GM12801 (cell line): ENCODE measurements around the gene TOX3.

ENCODE experiments used
- CTCF ChIP-seq: IDR thresholded peaks from one replicate; pipeline ENCODE4 v1.5.1; 2011; ENCODE audit warnings: control low read depth; ENCODE audit not compliant: insufficient read length; ENCODE audit errors: extremely low read depth

TOX3 gene

GRCh38 chr16:52496051-52496876, 50.7 kb downstream of the TOX3 start:
- TF ChIP-seq CTCF = no peak

GRCh38 chr16:52494621-52495020, 52.3 kb downstream of the TOX3 start:
- no peak for TF ChIP-seq CTCF

GRCh38 chr16:52494145-52494544, 52.8 kb downstream of the TOX3 start:
- TF ChIP-seq CTCF = no peak

GRCh38 chr16:52492789-52493357, 54.1 kb downstream of the TOX3 start:
- TF ChIP-seq CTCF = no peak

GRCh38 chr16:52491216-52491615, 55.7 kb downstream of the TOX3 start:
- no peak for TF ChIP-seq CTCF

- no peak for TF ChIP-seq CTCF
Observed at GRCh38 chr16:52489894-52490293, 57.0 kb downstream of the TOX3 start.

GRCh38 chr16:52488837-52489289, 58.1 kb downstream of the TOX3 start:
- no peak for TF ChIP-seq CTCF
